ENCODE results near the gene GNGT1.
"Not testable (repeated sequence)": the region's sequence is repeated elsewhere in the genome, so short reads cannot be mapped to it uniquely, and the experiment has no call there.

The GNGT1 gene

GRCh38 chr7:93913197-93913596, 6.8 kb downstream of the GNGT1 start:
- ChIA-PET CTCF (no interaction called here), POLR2A (no interaction called here)

GRCh38 chr7:93914581-93915066, 8.3 kb downstream of the GNGT1 start:
- no peak for DNase-seq (ENCODE audit: extremely low spot score)
- POLR2A ChIA-PET = no interaction called here
- CTCF ChIA-PET = no interaction called here
- no peak for TF ChIP-seq ZNF384 (IDR thresholded peaks at IDR 0.05)
- no peak for TF ChIP-seq LEF1 (IDR thresholded peaks at IDR 0.05; ENCODE audit: borderline replicate concordance)
- no peak for TF ChIP-seq NFRKB (IDR thresholded peaks at IDR 0.05)
- TF ChIP-seq ARNT (IDR thresholded peaks at IDR 0.05) = no peak
- no peak for TF ChIP-seq BHLHE40 (IDR thresholded peaks at IDR 0.05; ENCODE audit: borderline replicate concordance)

More at GRCh38 chr7:93913197-93913596, 6.8 kb downstream of the GNGT1 start:
- TF ChIP-seq FOXM1 (IDR thresholded peaks at IDR 0.05; ENCODE audit: borderline replicate concordance) (no peak), L3MBTL2 (conservative IDR thresholded peaks at IDR 0.05) (no peak), SUZ12 (IDR thresholded peaks at IDR 0.05) (no peak), ZNF384 (IDR thresholded peaks at IDR 0.05) (no peak), ELF4 (IDR thresholded peaks at IDR 0.05) (no peak), FOXA1 (IDR thresholded peaks at IDR 0.05) (no peak), NFRKB (IDR thresholded peaks at IDR 0.05) (no peak), TARDBP (IDR thresholded peaks at IDR 0.05) (no peak)
- no peak for DNase-seq (ENCODE audit: extremely low spot score)

DNA sequence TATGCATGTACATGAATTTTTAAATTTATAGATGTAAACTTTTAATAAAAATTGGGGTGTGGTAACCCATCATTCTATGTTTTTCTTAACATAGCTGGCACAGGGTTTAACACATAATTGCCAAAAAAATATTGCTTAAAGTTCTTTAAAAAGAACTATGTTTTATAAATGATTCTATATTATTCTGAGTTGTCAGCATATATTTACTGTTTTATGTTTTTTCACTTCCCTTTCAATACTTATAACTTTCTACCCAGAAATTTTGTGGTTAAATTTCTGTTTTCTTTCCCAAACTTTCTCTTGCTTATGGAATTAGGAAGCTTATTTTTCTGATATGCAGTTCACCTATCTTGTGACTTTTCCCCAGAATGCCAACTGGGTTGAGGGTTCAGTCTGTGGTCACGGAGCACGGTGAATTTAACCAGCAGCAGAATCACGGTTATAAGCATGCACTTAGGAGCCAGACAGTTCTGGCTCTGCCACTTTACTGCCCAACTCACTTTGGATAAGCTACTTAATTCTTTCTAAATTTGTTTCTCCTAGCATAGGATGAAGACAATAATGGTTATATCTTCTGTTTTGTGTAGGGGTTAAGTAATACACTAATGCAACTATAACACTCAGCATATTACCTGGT, 9.0 kb downstream of the GNGT1 start:
- POLR2A ChIA-PET; DNase-seq (ENCODE audit: extremely low spot score); CTCF ChIA-PET: not testable (repeated sequence)

GRCh38 chr7:93915888-93916287, 9.5 kb downstream of the GNGT1 start:
- CTCF ChIA-PET; POLR2A ChIA-PET; DNase-seq (ENCODE audit: extremely low spot score): not testable (repeated sequence)

DNA sequence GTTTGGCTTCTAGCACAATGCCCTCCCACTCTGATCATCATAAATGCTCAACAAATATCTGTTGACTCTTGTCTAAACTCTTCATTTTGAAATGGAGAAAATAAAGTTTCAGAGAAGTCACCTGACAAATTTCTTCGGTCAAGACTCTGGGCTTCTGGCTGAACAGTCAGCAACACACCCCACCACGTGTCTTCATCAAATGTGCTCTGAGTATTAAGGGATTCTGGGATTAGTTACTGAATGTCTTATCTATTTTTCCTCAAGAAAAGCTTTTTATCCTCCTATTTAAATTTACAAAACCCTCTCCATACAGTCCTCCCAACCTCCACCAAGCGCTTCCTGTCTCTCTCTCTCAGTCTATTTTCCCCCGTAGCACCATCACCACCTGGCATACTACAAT, 9.9 kb downstream of the GNGT1 start:
- POLR2A ChIA-PET; CTCF ChIA-PET; DNase-seq (ENCODE audit: extremely low spot score): not testable (repeated sequence)

DNA sequence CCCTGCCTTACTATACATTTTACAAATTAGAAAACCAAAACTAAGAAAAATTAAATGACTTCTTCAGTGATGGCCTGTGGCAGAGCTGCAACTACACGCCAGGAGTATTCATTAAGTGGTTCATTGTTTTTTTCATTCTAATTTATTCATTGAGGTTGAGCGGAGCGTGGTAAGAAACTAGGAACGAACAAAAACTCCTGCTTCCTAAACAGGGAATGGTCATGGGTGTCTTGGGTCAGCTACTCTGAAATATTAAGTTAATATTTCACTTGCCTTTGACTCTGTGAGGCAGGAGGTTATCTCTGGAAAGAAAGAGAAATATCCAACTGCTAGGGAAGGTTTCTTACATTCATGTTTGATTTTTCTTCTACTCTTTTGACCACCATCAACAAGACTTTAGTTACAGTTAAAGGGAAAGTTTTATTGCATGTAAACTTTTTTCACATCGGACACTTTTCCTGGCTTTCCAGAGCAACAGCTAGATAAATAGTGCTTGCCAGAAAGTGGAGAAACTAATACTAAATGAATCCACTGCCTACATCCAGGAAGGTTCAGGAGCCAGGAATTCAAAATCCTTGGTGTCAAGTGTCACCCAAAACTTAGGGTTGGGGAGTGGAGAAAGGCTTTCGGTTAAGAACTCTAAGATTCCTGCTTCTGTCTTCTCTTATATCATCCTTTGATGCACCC, 14.3 kb downstream of the GNGT1 start:
- no peak for DNase-seq (ENCODE audit: extremely low spot score)
- CTCF ChIA-PET = interaction anchor here (0.6 to 0.9 kb wide), 3 partner anchors 10 to 477 kb away, joined by 3 read pairs; partner anchors contain the start of gene GNGT1
- POLR2A ChIA-PET = interaction anchor here (1.4 kb wide), 1 partner anchor 10 kb away, joined by 5 read pairs; no protein-coding TSS in a partner anchor
- TF ChIP-seq BHLHE40 (IDR thresholded peaks at IDR 0.05; ENCODE audit: borderline replicate concordance) (no peak), ZNF384 (IDR thresholded peaks at IDR 0.05) (no peak), SP1 (IDR thresholded peaks at IDR 0.05) (no peak), FOXM1 (IDR thresholded peaks at IDR 0.05; ENCODE audit: borderline replicate concordance) (no peak), NFRKB (IDR thresholded peaks at IDR 0.05) (no peak), TARDBP (IDR thresholded peaks at IDR 0.05) (no peak), FOXK2 (IDR thresholded peaks at IDR 0.05) (no peak), SUZ12 (IDR thresholded peaks at IDR 0.05) (no peak), ARNT (IDR thresholded peaks at IDR 0.05) (no peak), LEF1 (IDR thresholded peaks at IDR 0.05; ENCODE audit: borderline replicate concordance) (no peak), CTBP1 (IDR thresholded peaks at IDR 0.05; ENCODE audit: borderline replicate concordance) (no peak), FOXA1 (IDR thresholded peaks at IDR 0.05) (no peak), L3MBTL2 (conservative IDR thresholded peaks at IDR 0.05) (no peak), HDGF (IDR thresholded peaks at IDR 0.05; ENCODE audit: borderline replicate concordance) (no peak), ELF4 (IDR thresholded peaks at IDR 0.05) (no peak)
- TF ChIP-seq, protein P1, sequence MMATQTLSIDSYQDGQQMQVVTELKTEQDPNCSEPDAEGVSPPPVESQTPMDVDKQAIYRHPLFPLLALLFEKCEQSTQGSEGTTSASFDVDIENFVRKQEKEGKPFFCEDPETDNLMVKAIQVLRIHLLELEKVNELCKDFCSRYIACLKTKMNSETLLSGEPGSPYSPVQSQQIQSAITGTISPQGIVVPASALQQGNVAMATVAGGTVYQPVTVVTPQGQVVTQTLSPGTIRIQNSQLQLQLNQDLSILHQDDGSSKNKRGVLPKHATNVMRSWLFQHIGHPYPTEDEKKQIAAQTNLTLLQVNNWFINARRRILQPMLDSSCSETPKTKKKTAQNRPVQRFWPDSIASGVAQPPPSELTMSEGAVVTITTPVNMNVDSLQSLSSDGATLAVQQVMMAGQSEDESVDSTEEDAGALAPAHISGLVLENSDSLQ (IDR thresholded peaks at IDR 0.05) = no peak

- ChIA-PET POLR2A (interaction anchor here (1.4 kb wide), 1 partner anchor 11 kb away, joined by 5 read pairs; no protein-coding TSS in a partner anchor), CTCF (interaction anchor here (0.7 kb wide), 1 partner anchor 478 kb away, joined by 3 read pairs; no protein-coding TSS in a partner anchor)
- no peak for DNase-seq (ENCODE audit: extremely low spot score)
- TF ChIP-seq ZNF384 (IDR thresholded peaks at IDR 0.05) (no peak), LEF1 (IDR thresholded peaks at IDR 0.05; ENCODE audit: borderline replicate concordance) (no peak), FOXK2 (IDR thresholded peaks at IDR 0.05) (no peak), FOXA1 (IDR thresholded peaks at IDR 0.05) (no peak), L3MBTL2 (conservative IDR thresholded peaks at IDR 0.05) (no peak), ARNT (IDR thresholded peaks at IDR 0.05) (no peak), ELF4 (IDR thresholded peaks at IDR 0.05) (no peak), TARDBP (IDR thresholded peaks at IDR 0.05) (no peak), BHLHE40 (IDR thresholded peaks at IDR 0.05; ENCODE audit: borderline replicate concordance) (no peak), SUZ12 (IDR thresholded peaks at IDR 0.05) (no peak), SP1 (IDR thresholded peaks at IDR 0.05) (no peak)
- TF ChIP-seq, protein P1 (IDR thresholded peaks at IDR 0.05) = no peak
Measured at GRCh38 chr7:93921186-93921585, 14.8 kb downstream of the GNGT1 start.

Measured in HEK293T (cell line).